ENCODE measurements around the gene PRODH2. TPM values are rescaled to one million over a fixed set of nuclear protein-coding genes. Genes with fewer than 3 reads are reported as not detected.

Gene PRODH2
- polyA plus RNA-seq, 2 donors: not detected

DNA sequence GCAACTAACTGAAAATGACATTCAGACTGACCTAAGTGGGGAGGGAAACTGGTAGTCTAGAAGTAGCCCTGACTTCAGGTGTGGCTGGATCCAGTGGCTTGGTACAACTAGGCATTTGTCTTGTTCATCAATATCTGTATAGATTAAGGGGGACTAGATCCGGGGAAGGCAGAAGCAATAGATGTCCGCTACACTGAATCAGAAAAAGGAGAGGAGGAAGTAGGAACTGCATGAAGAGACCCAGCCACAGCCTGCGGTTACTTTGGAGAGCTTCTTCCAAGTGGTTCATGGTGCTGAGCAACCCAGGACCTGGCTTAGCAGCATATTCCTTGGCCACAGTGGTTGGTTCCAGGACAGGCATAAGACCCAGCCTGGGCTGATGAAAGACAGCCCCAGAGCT is 9.9 kb upstream of the PRODH2 start:
- Histone ChIP-seq H3K36me3 (ENCODE audit: control insufficient read depth in 2 of 2, insufficient read depth in 2 of 2, low read length in 1 of 2) (no peaks in the 10 kb centered on the region), H3K27me3 (ENCODE audit: control insufficient read depth in 1 of 2, insufficient read depth in 2 of 2, low read length in 2 of 2) (no peaks in the 10 kb centered on the region), H3K4me3 (ENCODE audit: low read depth in 1 of 2, low read length in 2 of 2) (no peak overlapping the region), H3K4me1 (ENCODE audit: control insufficient read depth in 2 of 2, insufficient read depth in 2 of 2, low read length in 1 of 2) (no peaks in the 10 kb centered on the region), H3K27ac (ENCODE audit: low read depth in 2 of 2, low read length in 1 of 2) (no peak overlapping the region), H3K9me3 (ENCODE audit: control insufficient read depth in 2 of 2, insufficient read depth in 1 of 2, low read depth in 1 of 2, low read length in 1 of 2) (no peaks in the 10 kb centered on the region)
- WGBS, 2 donors: 76% methylated on average over 3 of the region's 3 CpGs

GRCh38 chr19:35818445-35818844 is 5.8 kb upstream of the PRODH2 start:
- WGBS, 2 donors: 61 to 77% methylated on average over 3 of the region's 3 CpGs

GRCh38 chr19:35816846-35817245 is 4.2 kb upstream of the PRODH2 start:
- H3K9me3 ChIP-seq (ENCODE audit: control insufficient read depth in 2 of 2, insufficient read depth in 1 of 2, low read depth in 1 of 2, low read length in 1 of 2): no peaks in the 10 kb centered on the region
- 71 to 79% methylated on average over 9 of the region's 9 CpGs for whole genome bisulfite sequencing, 2 donors
- H3K36me3 ChIP-seq (ENCODE audit: control insufficient read depth in 2 of 2, insufficient read depth in 2 of 2, low read length in 1 of 2): no peaks in the 10 kb centered on the region
- no peaks in the 10 kb centered on the region for H3K27me3 ChIP-seq (ENCODE audit: control insufficient read depth in 1 of 2, insufficient read depth in 2 of 2, low read length in 2 of 2)
- no peak overlapping the region for H3K27ac ChIP-seq (ENCODE audit: low read depth in 2 of 2, low read length in 1 of 2)
- H3K4me3 ChIP-seq (ENCODE audit: low read depth in 1 of 2, low read length in 2 of 2): no peak overlapping the region
- H3K4me1 ChIP-seq (ENCODE audit: control insufficient read depth in 2 of 2, insufficient read depth in 2 of 2, low read length in 1 of 2): no peaks in the 10 kb centered on the region

More at GRCh38 chr19:35818445-35818844, 5.8 kb upstream of the PRODH2 start:
- H3K27ac ChIP-seq (ENCODE audit: low read depth in 2 of 2, low read length in 1 of 2): no peak overlapping the region
- H3K4me3 ChIP-seq (ENCODE audit: low read depth in 1 of 2, low read length in 2 of 2): no peak overlapping the region
- no peaks in the 10 kb centered on the region for H3K27me3 ChIP-seq (ENCODE audit: control insufficient read depth in 1 of 2, insufficient read depth in 2 of 2, low read length in 2 of 2)
- H3K9me3 ChIP-seq (ENCODE audit: control insufficient read depth in 2 of 2, insufficient read depth in 1 of 2, low read depth in 1 of 2, low read length in 1 of 2): no peaks in the 10 kb centered on the region
- H3K4me1 ChIP-seq (ENCODE audit: control insufficient read depth in 2 of 2, insufficient read depth in 2 of 2, low read length in 1 of 2): no peaks in the 10 kb centered on the region
- no peaks in the 10 kb centered on the region for H3K36me3 ChIP-seq (ENCODE audit: control insufficient read depth in 2 of 2, insufficient read depth in 2 of 2, low read length in 1 of 2)

DNA sequence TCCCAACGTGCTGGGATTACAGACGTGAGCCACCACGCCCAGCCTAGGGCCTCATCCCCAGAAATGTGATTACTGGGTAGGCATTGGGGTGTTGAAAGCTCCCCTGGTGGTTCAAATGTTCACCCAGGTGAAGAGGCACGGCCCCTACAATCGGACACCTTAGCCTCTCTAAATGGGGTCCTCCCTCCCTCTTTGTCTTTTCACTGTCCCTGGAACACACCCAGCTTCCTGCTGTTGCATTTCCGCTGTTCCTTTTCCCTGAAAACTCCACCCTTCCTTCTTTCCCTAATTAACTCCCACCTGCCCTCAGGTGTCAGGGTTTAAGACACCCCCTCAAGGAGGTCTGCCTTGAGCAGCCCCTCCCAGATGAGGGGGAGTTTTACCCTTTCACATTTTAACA is 3.6 kb upstream of the PRODH2 start:
- Histone ChIP-seq H3K36me3 (ENCODE audit: control insufficient read depth in 2 of 2, insufficient read depth in 2 of 2, low read length in 1 of 2) (no peaks in the 10 kb centered on the region), H3K9me3 (ENCODE audit: control insufficient read depth in 2 of 2, insufficient read depth in 1 of 2, low read depth in 1 of 2, low read length in 1 of 2) (no peaks in the 10 kb centered on the region), H3K4me1 (ENCODE audit: control insufficient read depth in 2 of 2, insufficient read depth in 2 of 2, low read length in 1 of 2) (no peaks in the 10 kb centered on the region), H3K4me3 (ENCODE audit: low read depth in 1 of 2, low read length in 2 of 2) (no peak overlapping the region), H3K27ac (ENCODE audit: low read depth in 2 of 2, low read length in 1 of 2) (no peak overlapping the region), H3K27me3 (ENCODE audit: control insufficient read depth in 1 of 2, insufficient read depth in 2 of 2, low read length in 2 of 2) (no peaks in the 10 kb centered on the region)
- 28 to 36% methylated on average over 6 of the region's 6 CpGs for WGBS, 2 donors

DNA sequence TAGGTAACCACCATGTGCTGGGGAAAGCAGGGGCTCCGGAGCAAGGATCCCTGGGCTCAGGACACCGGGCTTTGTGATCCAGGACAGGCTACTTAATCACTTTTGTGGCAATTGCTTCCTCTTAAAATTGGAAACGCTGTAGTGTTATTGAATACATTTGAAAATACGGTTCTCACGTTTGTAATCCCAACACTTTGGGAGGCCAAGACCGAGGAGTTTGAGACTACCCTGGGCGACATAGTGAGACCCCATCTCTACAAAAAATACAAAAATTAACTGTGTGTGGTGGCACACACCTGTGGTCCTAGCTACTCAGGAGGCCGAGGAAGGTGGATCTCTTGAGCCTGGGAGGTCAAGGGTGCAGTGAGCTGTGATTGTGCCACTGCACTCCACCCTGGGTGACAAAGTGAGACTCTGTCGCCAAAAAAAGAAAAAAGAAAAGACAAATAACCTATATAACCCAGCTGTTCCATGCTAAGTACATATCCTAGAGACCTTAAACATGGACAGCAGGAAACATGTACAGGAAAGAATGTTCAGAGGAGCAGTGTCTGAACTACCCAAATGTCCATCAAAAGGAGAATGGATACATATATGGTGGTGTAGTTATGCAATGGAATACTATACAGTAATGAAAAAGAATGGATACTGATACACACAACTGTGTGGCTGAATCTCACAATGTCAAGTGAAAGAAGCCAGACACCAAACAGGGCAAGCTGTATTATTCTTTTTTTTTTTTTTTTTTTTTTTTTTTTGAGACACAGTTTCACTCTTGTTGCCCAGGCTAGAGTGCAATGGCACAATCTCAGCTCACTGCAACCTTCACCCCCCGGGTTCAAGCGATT is 622 bp upstream of the PRODH2 start:
- no peak overlapping the region for H3K4me3 ChIP-seq (ENCODE audit: low read depth in 1 of 2, low read length in 2 of 2)
- H3K4me1 ChIP-seq (ENCODE audit: control insufficient read depth in 2 of 2, insufficient read depth in 2 of 2, low read length in 1 of 2): no peaks in the 10 kb centered on the region
- no peaks in the 10 kb centered on the region for H3K36me3 ChIP-seq (ENCODE audit: control insufficient read depth in 2 of 2, insufficient read depth in 2 of 2, low read length in 1 of 2)
- H3K9me3 ChIP-seq (ENCODE audit: control insufficient read depth in 2 of 2, insufficient read depth in 1 of 2, low read depth in 1 of 2, low read length in 1 of 2): no peaks in the 10 kb centered on the region
- no peaks in the 10 kb centered on the region for H3K27me3 ChIP-seq (ENCODE audit: control insufficient read depth in 1 of 2, insufficient read depth in 2 of 2, low read length in 2 of 2)
- no peak overlapping the region for H3K27ac ChIP-seq (ENCODE audit: low read depth in 2 of 2, low read length in 1 of 2)
- 79 to 84% methylated on average over 11 of the region's 11 CpGs for WGBS, 2 donors

DNA sequence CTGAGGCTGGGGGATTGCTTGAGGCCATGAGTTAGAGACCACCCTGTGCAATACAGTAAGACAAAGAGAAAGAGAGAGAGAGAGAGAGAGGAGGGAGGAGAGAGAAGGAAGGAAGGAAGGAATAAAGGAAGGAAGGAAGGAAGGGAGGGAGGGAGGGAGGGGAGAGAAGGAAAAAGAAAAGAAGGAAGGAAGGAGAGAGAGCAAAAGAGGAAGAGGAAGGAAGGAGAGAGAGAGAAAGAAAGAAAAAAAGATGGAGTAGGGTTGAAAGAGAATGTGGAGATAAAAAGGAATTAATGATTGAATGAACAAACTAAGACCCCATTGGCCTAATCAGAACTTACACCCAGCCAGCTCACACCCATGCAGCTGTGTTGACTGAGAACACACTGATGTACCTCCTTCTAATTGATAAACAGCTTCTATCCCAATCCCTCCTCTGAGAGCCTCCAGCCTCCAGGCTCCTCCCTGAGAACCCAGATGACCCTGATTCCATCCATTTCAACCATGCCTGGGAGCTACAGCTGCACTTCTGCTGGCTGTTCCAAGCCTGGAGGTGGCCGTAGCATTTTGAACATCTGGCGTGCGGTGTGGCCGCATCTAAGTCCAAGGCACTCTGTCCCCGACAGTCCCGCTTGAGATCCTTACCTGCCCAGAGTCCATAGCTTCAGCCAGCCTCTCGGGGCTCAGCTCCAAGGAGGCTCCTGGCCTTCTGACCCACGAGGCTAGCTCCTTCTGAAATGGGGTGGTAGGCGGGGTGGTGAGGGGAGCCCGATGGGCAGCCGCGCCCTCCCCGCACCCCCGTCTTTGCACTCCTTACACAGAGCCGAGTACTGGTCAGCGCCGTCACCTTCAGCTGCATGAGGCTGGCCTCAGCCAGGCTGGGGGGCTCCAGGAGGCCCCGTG is 1.1 kb downstream of the PRODH2 start:
- Histone ChIP-seq H3K4me1 (ENCODE audit: control insufficient read depth in 2 of 2, insufficient read depth in 2 of 2, low read length in 1 of 2) (no peaks in the 10 kb centered on the region), H3K9me3 (ENCODE audit: control insufficient read depth in 2 of 2, insufficient read depth in 1 of 2, low read depth in 1 of 2, low read length in 1 of 2) (no peaks in the 10 kb centered on the region), H3K4me3 (ENCODE audit: low read depth in 1 of 2, low read length in 2 of 2) (no peak overlapping the region), H3K27ac (ENCODE audit: low read depth in 2 of 2, low read length in 1 of 2) (no peak overlapping the region), H3K36me3 (ENCODE audit: control insufficient read depth in 2 of 2, insufficient read depth in 2 of 2, low read length in 1 of 2) (no peaks in the 10 kb centered on the region), H3K27me3 (ENCODE audit: control insufficient read depth in 1 of 2, insufficient read depth in 2 of 2, low read length in 2 of 2) (no peaks in the 10 kb centered on the region)
- 66 to 69% methylated on average over 17 to 18 of the region's 18 CpGs for WGBS, 2 donors

DNA sequence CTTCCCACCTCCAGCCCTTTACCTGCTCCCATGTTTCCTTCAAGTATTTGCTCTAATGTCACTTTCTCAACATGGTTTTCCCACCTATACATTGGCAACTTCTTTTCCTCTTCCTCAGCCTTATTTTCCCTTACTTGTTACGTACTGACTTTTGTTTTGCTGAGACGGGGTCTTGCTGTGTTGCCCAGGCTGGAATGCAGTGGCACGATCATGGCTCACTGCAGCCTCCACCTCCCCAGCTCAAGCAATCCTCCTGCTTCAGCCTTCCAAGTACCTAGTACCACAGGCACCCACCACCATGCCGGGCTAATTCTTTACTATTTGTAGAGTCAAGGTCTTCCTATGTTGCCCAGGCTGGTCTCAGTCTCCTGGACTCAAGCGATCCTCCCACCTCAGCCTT is 5.0 kb downstream of the PRODH2 start:
- Histone ChIP-seq H3K4me3 (ENCODE audit: low read depth in 1 of 2, low read length in 2 of 2) (no peak overlapping the region), H3K4me1 (ENCODE audit: control insufficient read depth in 2 of 2, insufficient read depth in 2 of 2, low read length in 1 of 2) (no peaks in the 10 kb centered on the region), H3K9me3 (ENCODE audit: control insufficient read depth in 2 of 2, insufficient read depth in 1 of 2, low read depth in 1 of 2, low read length in 1 of 2) (no peaks in the 10 kb centered on the region), H3K36me3 (ENCODE audit: control insufficient read depth in 2 of 2, insufficient read depth in 2 of 2, low read length in 1 of 2) (no peaks in the 10 kb centered on the region), H3K27ac (ENCODE audit: low read depth in 2 of 2, low read length in 1 of 2) (no peak overlapping the region), H3K27me3 (ENCODE audit: control insufficient read depth in 1 of 2, insufficient read depth in 2 of 2, low read length in 2 of 2) (no peaks in the 10 kb centered on the region)
- WGBS, 2 donors: 89 to 91% methylated on average over 5 of the region's 5 CpGs

- 84 to 91% methylated on average over 18 of the region's 18 CpGs for WGBS, 2 donors
- no peak overlapping the region for H3K4me3 ChIP-seq (ENCODE audit: low read depth in 1 of 2, low read length in 2 of 2)
- no peaks in the 10 kb centered on the region for H3K36me3 ChIP-seq (ENCODE audit: control insufficient read depth in 2 of 2, insufficient read depth in 2 of 2, low read length in 1 of 2)
- H3K4me1 ChIP-seq (ENCODE audit: control insufficient read depth in 2 of 2, insufficient read depth in 2 of 2, low read length in 1 of 2): no peaks in the 10 kb centered on the region
- H3K27me3 ChIP-seq (ENCODE audit: control insufficient read depth in 1 of 2, insufficient read depth in 2 of 2, low read length in 2 of 2): no peaks in the 10 kb centered on the region
- H3K27ac ChIP-seq (ENCODE audit: low read depth in 2 of 2, low read length in 1 of 2): no peak overlapping the region
- H3K9me3 ChIP-seq (ENCODE audit: control insufficient read depth in 2 of 2, insufficient read depth in 1 of 2, low read depth in 1 of 2, low read length in 1 of 2): no peaks in the 10 kb centered on the region
Observed at GRCh38 chr19:35806597-35806996, 6.0 kb downstream of the PRODH2 start.

DNA sequence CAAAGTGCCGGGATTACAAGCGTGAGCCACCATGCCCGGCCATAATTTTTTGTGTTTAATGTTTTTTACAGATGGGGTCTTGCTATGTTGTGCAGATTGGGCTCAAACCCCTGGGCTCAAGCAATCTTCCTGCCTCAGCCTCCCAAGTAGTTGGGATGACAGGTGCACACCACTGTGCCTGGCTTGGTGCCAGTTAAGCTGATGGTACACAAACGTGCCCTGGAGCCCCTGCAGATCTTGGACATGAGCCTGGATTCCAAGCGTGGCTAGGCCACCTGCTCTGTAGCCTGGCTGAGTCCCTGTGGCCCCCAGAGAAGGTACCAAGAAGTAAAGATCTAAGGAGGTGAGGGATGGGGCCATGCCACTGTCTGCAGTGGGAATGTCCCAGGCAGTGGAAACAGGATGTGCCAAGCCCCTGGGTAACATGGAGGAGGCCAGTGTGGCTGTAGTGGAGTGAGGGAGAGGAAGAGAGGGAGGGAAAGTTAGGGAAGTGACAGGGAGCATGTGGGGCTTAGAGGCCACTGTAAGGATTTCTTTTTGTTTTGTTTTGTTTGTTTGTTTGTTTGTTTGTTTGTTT is 7.0 kb downstream of the PRODH2 start:
- no peaks in the 10 kb centered on the region for H3K4me1 ChIP-seq (ENCODE audit: control insufficient read depth in 2 of 2, insufficient read depth in 2 of 2, low read length in 1 of 2)
- no peak overlapping the region for H3K4me3 ChIP-seq (ENCODE audit: low read depth in 1 of 2, low read length in 2 of 2)
- H3K36me3 ChIP-seq (ENCODE audit: control insufficient read depth in 2 of 2, insufficient read depth in 2 of 2, low read length in 1 of 2): no peaks in the 10 kb centered on the region
- 59 to 62% methylated on average over 5 of the region's 5 CpGs for WGBS, 2 donors
- H3K9me3 ChIP-seq (ENCODE audit: control insufficient read depth in 2 of 2, insufficient read depth in 1 of 2, low read depth in 1 of 2, low read length in 1 of 2): no peaks in the 10 kb centered on the region
- no peaks in the 10 kb centered on the region for H3K27me3 ChIP-seq (ENCODE audit: control insufficient read depth in 1 of 2, insufficient read depth in 2 of 2, low read length in 2 of 2)
- H3K27ac ChIP-seq (ENCODE audit: low read depth in 2 of 2, low read length in 1 of 2): no peak overlapping the region
